ENCODE results near the gene STUB1.

- TF ChIP-seq, protein P1, sequence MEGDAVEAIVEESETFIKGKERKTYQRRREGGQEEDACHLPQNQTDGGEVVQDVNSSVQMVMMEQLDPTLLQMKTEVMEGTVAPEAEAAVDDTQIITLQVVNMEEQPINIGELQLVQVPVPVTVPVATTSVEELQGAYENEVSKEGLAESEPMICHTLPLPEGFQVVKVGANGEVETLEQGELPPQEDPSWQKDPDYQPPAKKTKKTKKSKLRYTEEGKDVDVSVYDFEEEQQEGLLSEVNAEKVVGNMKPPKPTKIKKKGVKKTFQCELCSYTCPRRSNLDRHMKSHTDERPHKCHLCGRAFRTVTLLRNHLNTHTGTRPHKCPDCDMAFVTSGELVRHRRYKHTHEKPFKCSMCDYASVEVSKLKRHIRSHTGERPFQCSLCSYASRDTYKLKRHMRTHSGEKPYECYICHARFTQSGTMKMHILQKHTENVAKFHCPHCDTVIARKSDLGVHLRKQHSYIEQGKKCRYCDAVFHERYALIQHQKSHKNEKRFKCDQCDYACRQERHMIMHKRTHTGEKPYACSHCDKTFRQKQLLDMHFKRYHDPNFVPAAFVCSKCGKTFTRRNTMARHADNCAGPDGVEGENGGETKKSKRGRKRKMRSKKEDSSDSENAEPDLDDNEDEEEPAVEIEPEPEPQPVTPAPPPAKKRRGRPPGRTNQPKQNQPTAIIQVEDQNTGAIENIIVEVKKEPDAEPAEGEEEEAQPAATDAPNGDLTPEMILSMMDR (IDR thresholded peaks at IDR 0.05), result no peak
- TF ChIP-seq POLR2A (IDR thresholded peaks at IDR 0.05), result no peak
Measured at GRCh38 chr16:724188-725040, 44.2 kb downstream of the STUB1 start.

Measured in right lobe of liver (tissue), 4 donors.